A673 (cell line): ENCODE measurements around the gene FBLN2.

Experiments used
- EZH2 ChIP-seq: fragments of 200-600 bp; sonication (generic); IDR thresholded peaks from 2 replicates; pipeline ENCODE4 v1.6.1; 2017; ENCODE audit warnings: borderline replicate concordance, low read depth, mild to moderate bottlenecking, mixed read lengths, antibody characterized with exemption, low read length; ENCODE audit not compliant: poor library complexity, severe bottlenecking
- TF ChIP-seq, protein P1 (sequence below): fragments of 300-800, 200-600 bp; sonication (generic); conservative IDR thresholded peaks from 2 replicates; pipeline ENCODE4 v1.5.1; 2017; ENCODE audit warnings: low read depth, mild to moderate bottlenecking, antibody characterized with exemption, low read length, moderate library complexity, mixed read lengths

GRCh38 chr3:13629644-13630043, 80.7 kb downstream of the FBLN2 start:
- TF ChIP-seq, protein P1, sequence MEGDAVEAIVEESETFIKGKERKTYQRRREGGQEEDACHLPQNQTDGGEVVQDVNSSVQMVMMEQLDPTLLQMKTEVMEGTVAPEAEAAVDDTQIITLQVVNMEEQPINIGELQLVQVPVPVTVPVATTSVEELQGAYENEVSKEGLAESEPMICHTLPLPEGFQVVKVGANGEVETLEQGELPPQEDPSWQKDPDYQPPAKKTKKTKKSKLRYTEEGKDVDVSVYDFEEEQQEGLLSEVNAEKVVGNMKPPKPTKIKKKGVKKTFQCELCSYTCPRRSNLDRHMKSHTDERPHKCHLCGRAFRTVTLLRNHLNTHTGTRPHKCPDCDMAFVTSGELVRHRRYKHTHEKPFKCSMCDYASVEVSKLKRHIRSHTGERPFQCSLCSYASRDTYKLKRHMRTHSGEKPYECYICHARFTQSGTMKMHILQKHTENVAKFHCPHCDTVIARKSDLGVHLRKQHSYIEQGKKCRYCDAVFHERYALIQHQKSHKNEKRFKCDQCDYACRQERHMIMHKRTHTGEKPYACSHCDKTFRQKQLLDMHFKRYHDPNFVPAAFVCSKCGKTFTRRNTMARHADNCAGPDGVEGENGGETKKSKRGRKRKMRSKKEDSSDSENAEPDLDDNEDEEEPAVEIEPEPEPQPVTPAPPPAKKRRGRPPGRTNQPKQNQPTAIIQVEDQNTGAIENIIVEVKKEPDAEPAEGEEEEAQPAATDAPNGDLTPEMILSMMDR, result no peak
- no peak for TF ChIP-seq EZH2
